SH-SY5Y (cell line): ENCODE data around the gene PDK2.

ENCODE experiments used
- GATA2 ChIP-seq: IDR thresholded peaks from 2 replicates; pipeline ENCODE4 v1.6.1; 2011; ENCODE audit warnings: mild to moderate bottlenecking, low read depth, low read length
- GATA3 ChIP-seq: IDR thresholded peaks from 2 replicates; pipeline ENCODE4 v1.6.1; 2011; ENCODE audit warnings: low read depth, mild to moderate bottlenecking, low read length, moderate library complexity

The PDK2 gene

DNA sequence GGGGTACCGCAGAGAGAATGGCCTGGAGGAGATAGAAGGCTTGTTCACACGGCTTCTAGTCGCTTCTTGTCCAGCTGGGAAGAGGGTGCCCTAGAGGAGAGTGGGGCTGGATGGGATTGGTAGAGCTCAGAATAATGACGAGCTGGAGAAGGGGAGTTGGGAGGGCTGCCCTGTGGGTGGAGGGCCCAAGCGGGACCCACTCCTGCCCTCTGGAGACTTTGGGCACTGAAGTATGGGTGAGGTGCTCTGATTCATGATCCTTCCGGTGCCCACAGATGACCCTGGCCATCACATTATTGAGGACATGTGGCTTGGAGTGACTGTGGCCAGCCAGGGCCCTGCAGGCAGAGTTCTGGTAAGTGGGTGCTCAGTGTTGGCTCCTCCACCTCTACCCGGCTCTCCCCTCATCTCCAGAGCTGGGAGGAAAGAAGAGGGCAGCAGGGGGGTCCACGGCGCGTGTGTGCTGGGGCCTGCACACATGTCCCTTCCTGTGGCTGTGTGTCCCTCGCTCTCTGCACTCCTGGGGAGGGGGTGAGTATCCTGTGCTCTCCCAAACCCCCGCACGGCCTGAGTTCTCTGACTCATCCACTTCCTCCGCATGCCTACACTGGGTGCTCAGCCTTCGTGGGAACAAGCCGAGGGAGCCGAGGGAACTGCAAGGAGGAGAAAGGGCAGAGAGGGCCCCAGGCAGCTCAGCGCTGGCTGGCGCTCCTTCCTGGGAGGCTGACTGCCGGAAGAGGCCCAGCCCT lies 30.7 kb upstream of the PDK2 start:
- TF ChIP-seq GATA3 (no peak), GATA2 (no peak)

DNA sequence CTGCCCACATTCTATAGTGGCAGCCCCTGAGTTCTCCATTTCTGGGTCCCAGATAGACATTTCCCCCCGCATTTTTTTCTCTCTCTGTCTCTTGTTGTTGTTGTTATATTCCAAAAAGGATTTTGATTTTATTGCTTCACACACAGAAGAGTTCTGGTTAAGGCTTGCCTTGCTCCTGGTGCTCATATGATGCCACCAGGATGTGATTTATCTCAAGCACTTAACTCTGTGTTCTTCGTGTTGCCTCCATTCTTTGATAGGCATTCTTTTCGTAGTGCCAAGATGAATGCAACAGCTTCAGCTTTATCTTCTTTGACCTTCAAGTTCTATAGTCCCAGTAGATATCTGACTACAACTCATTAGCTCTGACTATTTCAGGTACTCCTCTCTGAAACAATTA lies 30.1 kb upstream of the PDK2 start:
- TF ChIP-seq GATA3 (no peak), GATA2 (no peak)

DNA sequence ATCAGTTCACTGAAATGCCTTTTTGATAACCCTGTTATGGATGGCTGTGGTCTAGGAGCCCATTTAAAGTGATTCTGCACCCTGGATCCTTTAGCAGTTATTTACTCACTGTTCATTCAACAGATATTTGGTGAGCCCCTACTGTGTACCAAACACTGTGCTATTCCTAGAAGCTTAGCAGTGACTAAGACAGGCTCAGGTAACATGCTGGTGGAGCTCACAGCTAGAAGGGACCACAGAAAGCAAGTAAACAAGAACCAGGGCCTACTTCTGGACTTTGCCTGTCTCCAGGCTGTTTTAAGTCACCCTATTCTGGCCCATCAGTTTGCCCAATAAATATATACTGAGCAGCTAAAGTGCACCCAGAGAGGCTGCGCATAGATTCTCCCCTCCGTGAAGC lies 28.2 kb upstream of the PDK2 start:
- no peak for TF ChIP-seq GATA3
- TF ChIP-seq GATA2: no peak

DNA sequence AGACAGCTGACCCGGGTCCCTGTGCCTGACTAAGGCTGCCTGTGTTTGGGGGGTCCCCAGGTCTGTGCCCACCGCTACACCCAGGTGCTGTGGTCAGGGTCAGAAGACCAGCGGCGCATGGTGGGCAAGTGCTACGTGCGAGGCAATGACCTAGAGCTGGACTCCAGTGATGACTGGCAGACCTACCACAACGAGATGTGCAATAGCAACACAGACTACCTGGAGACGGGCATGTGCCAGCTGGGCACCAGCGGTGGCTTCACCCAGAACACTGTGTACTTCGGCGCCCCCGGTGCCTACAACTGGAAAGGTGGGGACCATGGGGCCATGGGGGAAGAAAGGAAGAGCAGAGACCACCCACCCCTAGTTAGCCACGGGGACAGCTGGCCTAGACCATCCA lies 27.2 kb upstream of the PDK2 start:
- TF ChIP-seq GATA2 (no peak), GATA3 (no peak)

DNA sequence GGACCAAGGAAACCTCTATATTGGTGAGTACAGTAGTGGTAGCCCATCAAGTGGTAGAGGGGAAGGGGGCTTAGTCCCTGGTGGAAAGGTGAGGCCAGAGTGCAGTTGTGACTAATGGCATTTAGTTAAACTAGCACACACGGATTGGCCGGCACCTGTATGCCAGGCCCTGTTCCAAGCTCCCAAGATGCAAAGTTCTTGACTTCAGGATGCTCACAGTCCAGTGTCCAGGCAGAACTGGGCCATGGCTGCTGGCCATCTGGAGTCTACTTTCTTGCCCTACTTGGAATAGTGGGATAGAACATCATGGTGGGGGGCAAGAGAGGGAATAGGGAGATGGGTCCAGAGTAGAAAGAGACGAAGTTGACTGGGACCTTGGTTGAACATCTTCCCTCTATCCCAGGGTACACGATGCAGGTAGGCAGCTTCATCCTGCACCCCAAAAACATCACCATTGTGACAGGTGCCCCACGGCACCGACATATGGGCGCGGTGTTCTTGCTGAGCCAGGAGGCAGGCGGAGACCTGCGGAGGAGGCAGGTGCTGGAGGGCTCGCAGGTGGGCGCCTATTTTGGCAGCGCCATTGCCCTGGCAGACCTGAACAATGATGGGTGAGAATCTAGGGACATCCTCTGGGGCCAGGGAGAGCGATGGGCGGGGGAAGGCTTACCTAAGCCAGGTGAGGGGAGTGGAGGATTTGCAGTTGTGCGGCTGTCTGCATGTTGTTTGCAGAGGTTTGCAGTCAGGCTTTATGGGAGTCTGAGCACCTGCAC lies 24.1 kb upstream of the PDK2 start:
- TF ChIP-seq GATA2 (no peak), GATA3 (no peak)

DNA sequence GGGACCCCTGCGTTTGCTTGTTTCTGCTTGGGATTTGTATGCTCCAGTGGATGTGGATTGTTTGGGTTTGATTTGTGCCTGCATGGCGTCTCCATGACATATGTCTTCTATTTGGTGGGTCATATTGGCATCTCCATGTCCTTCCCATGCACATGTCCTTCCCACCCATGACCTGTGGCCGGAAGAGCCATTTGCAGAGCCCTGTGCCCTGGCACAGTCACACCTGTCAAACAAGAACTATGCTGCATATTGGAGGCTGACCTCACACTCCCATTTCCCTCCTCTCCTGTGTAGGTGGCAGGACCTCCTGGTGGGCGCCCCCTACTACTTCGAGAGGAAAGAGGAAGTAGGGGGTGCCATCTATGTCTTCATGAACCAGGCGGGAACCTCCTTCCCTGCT lies 23.5 kb upstream of the PDK2 start:
- no peak for TF ChIP-seq GATA2
- no peak for TF ChIP-seq GATA3

GRCh38 chr17:50072130-50072529 lies 23.0 kb upstream of the PDK2 start:
- no peak for TF ChIP-seq GATA2
- TF ChIP-seq GATA3: no peak

DNA sequence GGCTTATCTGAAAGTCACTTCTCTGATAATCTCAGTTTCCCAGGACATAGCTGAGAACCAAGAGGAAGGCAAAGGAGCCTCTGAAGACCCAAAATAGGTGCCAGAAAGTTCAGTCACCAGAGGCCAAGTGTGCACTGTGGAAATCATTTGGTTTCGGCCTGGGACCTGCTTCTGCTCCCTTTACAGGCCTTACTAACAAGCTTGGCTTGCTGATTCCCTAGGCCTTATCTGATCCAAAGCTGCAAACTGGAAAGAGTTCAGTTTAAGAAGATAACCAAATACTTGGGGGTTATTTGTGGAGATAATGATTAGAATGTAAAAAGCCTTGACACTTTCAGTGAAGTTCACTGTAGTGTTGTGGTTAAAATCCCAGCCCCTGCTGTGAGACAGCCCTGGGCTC lies 22.2 kb upstream of the PDK2 start:
- no peak for TF ChIP-seq GATA3
- no peak for TF ChIP-seq GATA2

- TF ChIP-seq GATA2 (no peak), GATA3 (no peak)
Observed at GRCh38 chr17:50074227-50074626, 20.9 kb upstream of the PDK2 start.

DNA sequence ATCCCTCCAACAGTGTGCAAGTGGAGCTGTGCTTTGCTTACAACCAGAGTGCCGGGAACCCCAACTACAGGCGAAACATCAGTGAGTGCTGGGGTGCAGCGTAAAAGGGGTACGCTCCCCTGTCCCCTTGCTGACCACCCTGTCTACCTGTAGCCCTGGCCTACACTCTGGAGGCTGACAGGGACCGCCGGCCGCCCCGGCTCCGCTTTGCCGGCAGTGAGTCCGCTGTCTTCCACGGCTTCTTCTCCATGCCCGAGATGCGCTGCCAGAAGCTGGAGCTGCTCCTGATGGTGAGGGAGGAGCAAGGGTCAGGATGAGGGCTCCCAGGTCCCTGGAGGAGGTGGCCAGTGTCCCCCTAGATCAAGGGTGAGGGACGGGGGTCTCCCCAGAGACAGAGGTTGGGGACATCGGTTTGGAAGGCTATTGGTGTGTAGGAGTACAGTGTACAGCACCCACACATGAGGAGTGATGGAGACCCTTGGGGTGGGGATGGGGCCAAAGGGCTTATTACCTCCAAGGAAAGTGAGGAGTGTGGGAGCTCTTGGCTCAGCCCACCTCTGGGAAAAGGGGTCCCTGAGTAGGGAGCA lies 19.6 kb upstream of the PDK2 start:
- TF ChIP-seq GATA3: no peak
- TF ChIP-seq GATA2: no peak

GRCh38 chr17:50076221-50076590 lies 18.9 kb upstream of the PDK2 start:
- TF ChIP-seq GATA2 (no peak), GATA3 (no peak)

DNA sequence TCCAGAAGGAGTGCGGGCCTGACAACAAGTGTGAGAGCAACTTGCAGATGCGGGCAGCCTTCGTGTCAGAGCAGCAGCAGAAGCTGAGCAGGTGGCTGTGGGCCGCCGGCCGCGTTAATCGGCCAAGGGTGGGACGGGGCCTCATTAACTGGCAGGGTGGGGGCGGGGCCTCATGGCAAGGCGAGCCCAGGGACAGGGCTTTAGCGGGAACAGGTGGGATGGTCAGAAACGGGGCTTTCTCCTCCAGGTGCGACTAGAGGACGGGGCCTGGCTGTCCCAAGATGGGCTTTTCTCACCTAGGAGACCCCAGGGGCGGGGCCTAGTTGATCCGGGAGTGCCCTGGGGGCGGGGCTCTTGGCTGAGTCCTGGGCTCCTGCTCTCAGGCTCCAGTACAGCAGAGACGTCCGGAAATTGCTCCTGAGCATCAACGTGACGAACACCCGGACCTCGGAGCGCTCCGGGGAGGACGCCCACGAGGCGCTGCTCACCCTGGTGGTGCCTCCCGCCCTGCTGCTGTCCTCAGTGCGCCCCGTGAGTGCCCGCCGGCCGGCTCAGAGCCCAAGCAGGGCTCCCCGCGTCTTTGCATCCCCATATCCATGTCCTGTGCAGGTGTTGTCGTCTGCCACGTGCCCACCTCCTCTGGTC lies 18.4 kb upstream of the PDK2 start:
- TF ChIP-seq GATA2: no peak
- no peak for TF ChIP-seq GATA3

DNA sequence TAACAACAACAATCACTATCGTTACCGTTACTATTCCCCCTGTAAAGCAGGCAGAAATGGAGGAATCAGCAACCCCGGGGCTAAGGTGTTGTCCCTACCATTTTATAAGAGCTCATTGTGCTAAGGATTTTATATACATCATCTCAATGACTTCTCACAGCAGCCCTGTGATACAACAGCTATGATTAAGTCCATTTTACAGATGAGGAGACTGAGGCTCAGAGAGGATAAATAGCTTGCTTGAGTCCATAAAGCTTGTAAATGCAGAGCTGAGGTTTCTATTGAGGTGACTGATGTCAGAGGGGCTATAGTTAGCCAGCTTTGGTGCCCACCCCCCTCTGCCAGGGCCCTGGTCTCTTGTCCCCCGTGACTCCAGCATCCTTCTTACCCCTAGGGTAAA lies 16.7 kb upstream of the PDK2 start:
- TF ChIP-seq GATA3: no peak
- no peak for TF ChIP-seq GATA2

DNA sequence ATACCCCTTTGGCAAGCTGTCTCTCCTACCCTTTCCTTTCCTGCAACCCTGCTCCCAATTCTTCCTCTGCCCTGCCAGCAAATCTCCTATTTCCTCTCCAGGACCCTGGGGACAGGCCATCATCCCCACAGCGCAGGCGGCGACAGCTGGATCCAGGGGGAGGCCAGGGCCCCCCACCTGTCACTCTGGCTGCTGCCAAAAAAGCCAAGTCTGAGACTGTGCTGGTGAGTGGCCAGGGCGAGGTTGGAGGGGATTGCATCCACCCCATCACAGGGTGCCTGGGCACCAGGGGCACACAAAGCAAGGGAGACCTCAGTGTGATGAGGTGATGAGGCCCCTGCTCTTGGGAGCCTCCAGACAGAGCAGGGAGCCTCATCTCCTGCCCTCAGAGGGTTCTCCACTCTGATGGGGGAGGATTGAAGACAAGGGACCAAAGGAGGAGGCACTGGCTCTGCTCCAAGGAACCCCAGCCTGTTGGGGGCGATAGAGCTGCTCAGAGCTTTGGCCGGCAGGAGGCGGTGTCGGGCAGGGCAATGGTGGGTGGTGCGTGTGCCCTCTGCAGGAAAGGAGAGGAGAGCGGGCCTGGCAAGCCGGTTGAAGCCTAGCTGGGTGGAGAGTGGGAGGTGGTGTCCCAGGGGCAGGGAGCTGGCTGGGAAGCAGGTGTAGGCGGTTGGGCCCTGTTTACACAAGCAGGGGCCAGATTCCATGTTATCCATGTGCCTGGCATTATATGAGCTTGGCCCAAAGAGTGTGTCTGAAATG lies 15.6 kb upstream of the PDK2 start:
- TF ChIP-seq GATA2 (no peak), GATA3 (no peak)
